GM12878 (cell line): ENCODE results near the gene PPP2R2B. TPM values are rescaled to one million over a fixed set of nuclear protein-coding genes. Genes with fewer than 3 reads are reported as not detected.

Source experiments
- ATAC-seq: fragments of 200-7000 bp; cut with Tn5 transposase; 3 replicates; pipeline ENCODE4 v1.9.1; 2020; ENCODE audit warnings: mild to moderate bottlenecking, moderate library complexity
- BruUV-seq: library from RNA; stranded (reverse); fragments of 400-500 nt; replicated peaks from 2 replicates; lab custom pipeline; 2021; lab: Mats Ljungman, UMichigan
- CTCF ChIA-PET: fragments of 300-600 bp; sonication (Branson Sonifier 250); formaldehyde crosslinking; extraction: SDS; loops from one replicate; lab custom pipeline; 2021; ENCODE audit warnings: inconsistent platforms; lab: Yijun Ruan, JAX
- POLR2A ChIA-PET: fragments of 350-600 bp; formaldehyde crosslinking; extraction: SDS; loops from one replicate; lab custom pipeline; 2021; ENCODE audit warnings: inconsistent platforms; lab: Charles Lee
- RAD21 ChIA-PET: fragments of 300-600 bp; sonication (Branson Sonifier 250); formaldehyde crosslinking; loops from one replicate; lab custom pipeline; 2023; ENCODE audit warnings: antibody characterized with exemption; ENCODE audit not compliant: unreplicated experiment; lab: Charles Lee
- SMC1A ChIA-PET: fragments of 300-600 bp; sonication (Branson Sonifier 250); formaldehyde crosslinking; loops from one replicate; lab custom pipeline; 2023; ENCODE audit not compliant: unreplicated experiment, uncharacterized antibody; lab: Charles Lee
- DNase-seq: peaks from one replicate; pipeline ENCODE4 v3.0.0-alpha.2; 2011; ENCODE audit warnings: low read depth, low spot score
- FAIRE-seq: peaks from 3 replicates; lab custom pipeline; 2011; peaks lifted over from hg19 to GRCh38; lab: Jason Lieb, UNC
- H2AFZ ChIP-seq: 2 replicates; pipeline ENCODE4 v1.6.0; 2011; ENCODE audit warnings: low read depth, low read length, control low read depth; ENCODE audit not compliant: control insufficient read depth
- H3K27ac ChIP-seq: 2 replicates; pipeline ENCODE4 v1.5.1; 2011; ENCODE audit warnings: control low read depth; ENCODE audit not compliant: control insufficient read depth, insufficient read depth
- H3K27me3 ChIP-seq, 2 experiments: replicated peaks in 1 of 2; 2 replicates each; pipeline versions ENCODE4 v1.6.0 to v1.6.1; 2011; ENCODE audit warnings: low read length in 1 of 2; ENCODE audit not compliant: control insufficient read depth in 2 of 2, insufficient read depth in 2 of 2
- H3K36me3 ChIP-seq, 2 experiments: 2 replicates each; pipeline ENCODE4 v1.5.1; 2011; ENCODE audit warnings: low read length in 1 of 2; ENCODE audit not compliant: control insufficient read depth in 2 of 2, insufficient read depth in 2 of 2
- H3K4me1 ChIP-seq: 2 replicates; pipeline ENCODE4 v1.6.1; 2011; ENCODE audit warnings: mild to moderate bottlenecking, low read length, moderate library complexity, mixed read lengths; ENCODE audit not compliant: control insufficient read depth, insufficient read depth
- H3K4me2 ChIP-seq: 2 replicates; pipeline ENCODE4 v1.6.0; 2011; ENCODE audit warnings: control low read depth; ENCODE audit not compliant: control insufficient read depth, insufficient read depth
- H3K4me3 ChIP-seq: fragments of 200-600 bp; sonication (generic); 2 replicates; pipeline ENCODE4 v1.5.1; 2016
- H3K79me2 ChIP-seq: 2 replicates; pipeline ENCODE4 v1.6.0; 2011; ENCODE audit warnings: low read length; ENCODE audit not compliant: control insufficient read depth, insufficient read depth
- H3K9ac ChIP-seq: 2 replicates; pipeline ENCODE4 v1.8.0; 2011; ENCODE audit warnings: low read length, control low read depth, mixed read lengths; ENCODE audit not compliant: control insufficient read depth, insufficient read depth
- H3K9me3 ChIP-seq: replicated peaks from 3 replicates; pipeline ENCODE4 v1.5.1; 2011; ENCODE audit warnings: mild to moderate bottlenecking, low read length; ENCODE audit not compliant: control insufficient read depth, insufficient read depth
- H4K20me1 ChIP-seq: 2 replicates; pipeline ENCODE4 v1.6.0; 2011; ENCODE audit not compliant: control insufficient read depth, insufficient read depth
- CEBPZ ChIP-seq: fragments of 150-350 bp; IDR thresholded peaks from 2 replicates; pipeline ENCODE4 v1.6.1; 2016; ENCODE audit warnings: low read depth, low read length
- CHD4 ChIP-seq: fragments of 200-600 bp; sonication (generic); IDR thresholded peaks from 2 replicates; pipeline ENCODE4 v1.6.1; 2016; ENCODE audit warnings: mild to moderate bottlenecking
- CREB1 ChIP-seq: IDR thresholded peaks from 2 replicates; pipeline ENCODE4 v1.6.1; 2012; ENCODE audit warnings: low read depth, mild to moderate bottlenecking, inconsistent platforms
- ETV6 ChIP-seq, 2 experiments: fragments of 450-650 bp in 1 of 2; IDR thresholded peaks in 1 of 2; conservative IDR thresholded peaks in 1 of 2; 2 replicates each; pipeline ENCODE4 v1.6.1; 2014; ENCODE audit warnings: antibody characterized with exemption in 1 of 2, borderline replicate concordance in 1 of 2, low read depth in 1 of 2, mild to moderate bottlenecking in 1 of 2, moderate library complexity in 1 of 2
- FOS ChIP-seq: IDR thresholded peaks from 3 replicates; pipeline ENCODE4 v1.6.1; 2011; ENCODE audit warnings: borderline replicate concordance; ENCODE audit not compliant: insufficient read length; ENCODE audit errors: extremely low read depth
- GATAD2B ChIP-seq: fragments of 450-650 bp; conservative IDR thresholded peaks from 2 replicates; pipeline ENCODE4 v1.6.1; 2017; ENCODE audit warnings: low read depth, mild to moderate bottlenecking, moderate library complexity
- NBN ChIP-seq: fragments of 450-650 bp; IDR thresholded peaks from 2 replicates; pipeline ENCODE4 v1.6.1; 2016
- NR2C2 ChIP-seq: IDR thresholded peaks from 2 replicates; pipeline ENCODE4 v1.6.1; 2011; ENCODE audit warnings: borderline replicate concordance, low read depth; ENCODE audit not compliant: control insufficient read depth, insufficient read length
- PAX5 ChIP-seq: IDR thresholded peaks from 2 replicates; pipeline ENCODE4 v1.6.1; 2011; ENCODE audit warnings: low read depth, low read length, borderline replicate concordance
- RUNX3 ChIP-seq: IDR thresholded peaks from 2 replicates; pipeline ENCODE4 v1.6.1; 2012; ENCODE audit warnings: low read length, inconsistent platforms
- USF2 ChIP-seq: IDR thresholded peaks from 2 replicates; pipeline ENCODE4 v1.6.1; 2011; ENCODE audit warnings: low read depth, low read length, improper control_type of control experiment, borderline replicate concordance
- ZNF592 ChIP-seq: fragments of 450-650 bp; IDR thresholded peaks from 2 replicates; pipeline ENCODE4 v1.6.1; 2017; ENCODE audit warnings: mild to moderate bottlenecking, moderate library complexity
- WGBS: methylation state at CpG from one replicate; pipeline ENCODE4 v1.1.6; 2016; ENCODE audit warnings: low lambda C conversion rate; ENCODE audit not compliant: insufficient replicate concordance, insufficient coverage; ENCODE audit errors: missing lambda C conversion rate; 5-methylcytosine and 5-hydroxymethylcytosine counted together
- in situ Hi-C: fragments of 300-500 bp; cut with MboI; formaldehyde crosslinking; loops from 9 replicates; pipeline ENCODE4 v1.14.3; 2018; ENCODE audit warnings: mixed read lengths
- intact Hi-C: fragments of 100-400 bp; cut with micrococcal nuclease; formaldehyde crosslinking; loops from one replicate; pipeline ENCODE4 v1.14.2; 2022; ENCODE audit not compliant: unreplicated experiment
- polyA plus RNA-seq, 11 experiments: library from polyadenylated mRNA; depleted of rRNA in 4 of 11; unstranded in 6 of 11; stranded (reverse) in 5 of 11; fragments of >200 nt; fragmentation: Nextera tagmentation in 4 of 11; fragmentation: Illumina TruSeq in 1 of 11; extraction: Ambion mirVana in 4 of 11; extraction: Trizol in 1 of 11; gene quantifications; 1 replicate in 1 of 11; 2 replicates in 10 of 11; pipeline versions ENCODE4 v1.2.1 to v1.2.3, GENCODE V29; 2011 to 2016; ENCODE audit warnings: inconsistent platforms in 2 of 11, missing spikeins in 2 of 11, low read depth in 1 of 11
- total RNA-seq, 4 experiments: library from RNA; depleted of rRNA in 3 of 4; stranded (reverse); fragments of >200 nt in 3 of 4; fragmentation: Illumina TruSeq in 1 of 4; extraction: Trizol in 1 of 4; gene quantifications; 2 replicates each; pipeline versions ENCODE4 v1.2.1 to v1.2.3, GENCODE V29; 2013 to 2021

The PPP2R2B gene
- total and polyA plus RNA-seq, 10 of the 15 experiments (the other 5 are each of a cell fraction or from before 2014, with no cell fraction given): not detected

- no peak for TF ChIP-seq ZNF592
Observed at GRCh38 chr5:146582051-146582596, 296.4 kb downstream of the PPP2R2B start (continued).

- RAD21 ChIA-PET: no interaction called here
- POLR2A ChIA-PET: interaction anchor here (0.6 kb wide), 1 partner anchor 61 kb away, joined by 3 read pairs; no protein-coding TSS in a partner anchor
- SMC1A ChIA-PET: no interaction called here
- no peak overlapping the region for H2AFZ ChIP-seq
- no peaks in the 10 kb centered on the region for H3K36me3 ChIP-seq
- WGBS: 16% methylated on average over 3 of the region's 3 CpGs
- CTCF ChIA-PET: no interaction called here
- FAIRE-seq: no peak
- no peaks in the 10 kb centered on the region for H3K4me1 ChIP-seq
- H3K9me3 ChIP-seq: no peaks in the 10 kb centered on the region; the same call in 2 of the 3 replicates
- DNase-seq: no peak
- no peak overlapping the region for H3K9ac ChIP-seq
- H3K79me2 ChIP-seq: no peaks in the 10 kb centered on the region
- no peak for ATAC-seq
- H3K27ac ChIP-seq: no peak overlapping the region
- intact Hi-C loops (no loop called here), in situ Hi-C loops (no loop called here)
- H3K4me2 ChIP-seq: no peak overlapping the region
- H3K27me3 ChIP-seq: no peaks in the 10 kb centered on the region; a peak in 1 of 4 replicates
- no peak overlapping the region for H3K4me3 ChIP-seq
- BruUV-seq: no TSS peak
- H4K20me1 ChIP-seq: no peaks in the 10 kb centered on the region
- TF ChIP-seq CHD4: no peak
- TF ChIP-seq USF2: no peak
- no peak for TF ChIP-seq FOS
- no peak for TF ChIP-seq NR2C2
- no peak for TF ChIP-seq CREB1
- no peak for TF ChIP-seq ETV6 (conservative IDR thresholded peaks at IDR 0.05 in 1 of 2, IDR thresholded peaks at IDR 0.05 in 1 of 2; ENCODE audit: borderline replicate concordance in 1 of 2, low read depth in 1 of 2)
- no peak for TF ChIP-seq NBN
- TF ChIP-seq RUNX3: no peak
- TF ChIP-seq GATAD2B: no peak
- TF ChIP-seq PAX5: no peak
- no peak for TF ChIP-seq CEBPZ
Observed at GRCh38 chr5:146580237-146580636, 298.3 kb downstream of the PPP2R2B start.
